PC-3 (cell line): ENCODE results near the gene YPEL3.

Experiments used
- EZH2phosphoT487 ChIP-seq: fragments of 300-600 bp; sonication (generic); IDR thresholded peaks from 2 replicates; pipeline ENCODE4 v1.6.1; 2018; ENCODE audit warnings: mild to moderate bottlenecking, antibody characterized with exemption, low read length, borderline replicate concordance
- TF ChIP-seq, protein P1 (sequence below): fragments of 300-600 bp; sonication (generic); conservative IDR thresholded peaks from 2 replicates; pipeline ENCODE4 v1.5.1; 2017; ENCODE audit warnings: antibody characterized with exemption, low read depth, mild to moderate bottlenecking, low read length

DNA sequence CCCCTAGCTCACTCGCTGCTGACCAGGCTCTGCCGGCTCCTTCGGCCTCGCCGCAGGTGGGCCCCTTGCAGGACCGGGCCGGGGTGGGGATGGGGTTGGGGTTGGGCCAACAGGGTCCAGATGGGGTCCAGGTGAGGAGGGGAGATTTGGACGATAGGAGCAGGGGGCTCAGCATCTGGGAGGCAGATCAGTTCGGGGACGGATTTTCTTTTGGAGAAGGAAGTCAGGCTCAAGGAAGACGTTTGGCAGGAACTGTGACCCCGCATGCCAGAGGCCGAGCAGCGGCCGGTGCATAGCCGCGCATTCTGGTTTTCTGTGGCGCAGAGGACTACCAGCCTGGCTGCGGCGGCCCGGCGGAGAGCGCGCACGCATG lies 31.3 kb downstream of the YPEL3 start:
- TF ChIP-seq, protein P1, sequence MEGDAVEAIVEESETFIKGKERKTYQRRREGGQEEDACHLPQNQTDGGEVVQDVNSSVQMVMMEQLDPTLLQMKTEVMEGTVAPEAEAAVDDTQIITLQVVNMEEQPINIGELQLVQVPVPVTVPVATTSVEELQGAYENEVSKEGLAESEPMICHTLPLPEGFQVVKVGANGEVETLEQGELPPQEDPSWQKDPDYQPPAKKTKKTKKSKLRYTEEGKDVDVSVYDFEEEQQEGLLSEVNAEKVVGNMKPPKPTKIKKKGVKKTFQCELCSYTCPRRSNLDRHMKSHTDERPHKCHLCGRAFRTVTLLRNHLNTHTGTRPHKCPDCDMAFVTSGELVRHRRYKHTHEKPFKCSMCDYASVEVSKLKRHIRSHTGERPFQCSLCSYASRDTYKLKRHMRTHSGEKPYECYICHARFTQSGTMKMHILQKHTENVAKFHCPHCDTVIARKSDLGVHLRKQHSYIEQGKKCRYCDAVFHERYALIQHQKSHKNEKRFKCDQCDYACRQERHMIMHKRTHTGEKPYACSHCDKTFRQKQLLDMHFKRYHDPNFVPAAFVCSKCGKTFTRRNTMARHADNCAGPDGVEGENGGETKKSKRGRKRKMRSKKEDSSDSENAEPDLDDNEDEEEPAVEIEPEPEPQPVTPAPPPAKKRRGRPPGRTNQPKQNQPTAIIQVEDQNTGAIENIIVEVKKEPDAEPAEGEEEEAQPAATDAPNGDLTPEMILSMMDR: no peak
- no peak for TF ChIP-seq EZH2phosphoT487
